Hepatocyte (in vitro differentiated cells): ENCODE data around the gene FYN. TPM values are rescaled to one million over a fixed set of nuclear protein-coding genes. Genes with fewer than 3 reads are reported as not detected.

Experiments
- DNase-seq: peaks from one replicate; pipeline ENCODE4 v3.0.0-alpha.2; 2016; ENCODE audit warnings: low spot score
- H2AFZ ChIP-seq: fragments of 200-600 bp; sonication (generic); 2 replicates; pipeline ENCODE4 v1.6.0; 2016; ENCODE audit warnings: antibody characterized with exemption, mild to moderate bottlenecking
- H3K27ac ChIP-seq: fragments of 200-600 bp; sonication (generic); 2 replicates; pipeline ENCODE4 v1.5.1; 2016; ENCODE audit warnings: mild to moderate bottlenecking
- H3K27me3 ChIP-seq: fragments of 200-600 bp; sonication (generic); 2 replicates; pipeline ENCODE4 v1.6.1; 2016
- H3K36me3 ChIP-seq: fragments of 200-600 bp; sonication (generic); replicated peaks from 2 replicates; pipeline ENCODE4 v1.5.1; 2016; ENCODE audit warnings: low read depth; ENCODE audit not compliant: insufficient read depth
- H3K4me1 ChIP-seq: fragments of 200-600 bp; sonication (generic); 2 replicates; pipeline ENCODE4 v1.5.1; 2016; ENCODE audit warnings: mild to moderate bottlenecking, moderate library complexity; ENCODE audit not compliant: insufficient read depth
- H3K4me2 ChIP-seq: fragments of 200-600 bp; sonication (generic); 2 replicates; pipeline ENCODE4 v1.6.0; 2016
- H3K4me3 ChIP-seq: fragments of 200-600 bp; sonication (generic); 2 replicates; pipeline ENCODE4 v1.5.1; 2016; ENCODE audit warnings: mild to moderate bottlenecking
- H3K79me2 ChIP-seq: fragments of 200-600 bp; sonication (generic); 2 replicates; pipeline ENCODE4 v1.6.0; 2017; ENCODE audit warnings: mild to moderate bottlenecking
- H3K9me2 ChIP-seq: fragments of 200-600 bp; sonication (generic); replicated peaks from 2 replicates; pipeline ENCODE4 v1.6.0; 2017; ENCODE audit warnings: mild to moderate bottlenecking; ENCODE audit not compliant: insufficient read depth
- H3K9me3 ChIP-seq: fragments of 200-600 bp; sonication (generic); 2 replicates; pipeline ENCODE4 v1.5.1; 2016; ENCODE audit warnings: low read depth, mild to moderate bottlenecking
- H4K20me1 ChIP-seq: fragments of 200-600 bp; sonication (generic); 2 replicates; pipeline ENCODE4 v1.6.0; 2016; ENCODE audit warnings: mild to moderate bottlenecking; ENCODE audit not compliant: insufficient read depth, poor library complexity, severe bottlenecking
- EZH2 ChIP-seq: fragments of 200-600 bp; sonication (generic); IDR thresholded peaks from 2 replicates; pipeline ENCODE4 v1.6.1; 2016; ENCODE audit warnings: antibody characterized with exemption, mild to moderate bottlenecking, borderline replicate concordance
- EZH2phosphoT487 ChIP-seq: fragments of 200-600 bp; sonication (generic); IDR thresholded peaks from one replicate; pipeline ENCODE4 v1.6.1; 2018; ENCODE audit warnings: antibody characterized with exemption, mild to moderate bottlenecking, low read depth, moderate library complexity; ENCODE audit not compliant: unreplicated experiment, severe bottlenecking
- WGBS: methylation state at CpG from one replicate; pipeline ENCODE4 v1.1.6; 2016; ENCODE audit warnings: low lambda C conversion rate; ENCODE audit errors: missing lambda C conversion rate; 5-methylcytosine and 5-hydroxymethylcytosine counted together
- polyA plus RNA-seq: library from polyadenylated mRNA; unstranded; fragments of >200 nt; fragmentation: Nextera tagmentation; extraction: Ambion mirVana; gene quantifications from 2 replicates; pipeline ENCODE4 v1.2.1, GENCODE V29; 2016
- total RNA-seq: library from RNA; depleted of rRNA; stranded (reverse); fragments of >200 nt; gene quantifications from 2 replicates; pipeline ENCODE4 v1.2.3, GENCODE V29; 2014
- TF ChIP-seq, protein P1 (sequence below): fragments of 200-600 bp; sonication (generic); IDR thresholded peaks from 2 replicates; pipeline ENCODE4 v1.5.1; 2016; ENCODE audit warnings: antibody characterized with exemption, mild to moderate bottlenecking; ENCODE audit not compliant: poor library complexity

The FYN gene
- total and polyA plus RNA-seq, 2 experiments from 2014 or later = 40.0 to 70.1 TPM

DNA sequence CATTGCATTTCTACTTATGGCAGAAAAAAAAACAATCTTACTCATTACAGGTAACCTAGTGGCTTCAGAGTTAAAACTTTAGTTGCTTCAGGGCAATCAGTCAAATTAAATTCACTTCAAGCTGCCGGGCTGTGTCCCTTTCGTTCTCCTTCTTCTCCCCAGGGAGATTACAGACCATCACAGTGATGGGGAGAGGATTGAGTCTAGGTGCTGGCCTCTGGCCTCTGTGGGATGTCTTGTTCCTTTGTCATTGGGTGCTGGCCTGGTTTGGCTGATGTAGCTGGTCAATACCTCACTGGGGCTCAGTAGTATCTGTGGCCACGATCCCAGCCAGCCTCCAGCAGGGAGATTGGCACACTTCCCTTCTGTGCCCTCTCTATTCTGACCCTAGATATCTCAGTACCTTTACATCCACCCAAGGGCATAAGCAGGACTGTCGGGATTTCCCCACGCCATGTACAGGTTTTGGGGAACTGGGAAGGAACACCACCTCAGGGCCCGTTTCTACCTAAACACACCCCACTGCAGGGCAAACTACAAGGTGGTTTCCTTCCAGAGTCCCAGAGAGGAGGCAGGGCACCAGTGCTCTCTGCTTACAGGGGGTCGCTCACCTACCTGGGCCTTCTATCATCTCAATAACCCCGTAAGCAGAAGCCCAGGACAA, 15.4 kb downstream of the FYN start:
- Histone ChIP-seq H3K4me1 (peaks cover 6% of the 10 kb centered on the region), H3K36me3 (no peaks in the 10 kb centered on the region), H3K4me2 (no peak overlapping the region), H3K4me3 (no peak overlapping the region), H3K9me3 (no peaks in the 10 kb centered on the region), H4K20me1 (peaks cover 5% of the 10 kb centered on the region), H3K27me3 (no peaks in the 10 kb centered on the region), H2AFZ (no peak overlapping the region), H3K27ac (no peak overlapping the region), H3K9me2 (no peaks in the 10 kb centered on the region), H3K79me2 (peaks cover 73% of the 10 kb centered on the region)
- TF ChIP-seq EZH2 = no peak
- TF ChIP-seq, protein P1, sequence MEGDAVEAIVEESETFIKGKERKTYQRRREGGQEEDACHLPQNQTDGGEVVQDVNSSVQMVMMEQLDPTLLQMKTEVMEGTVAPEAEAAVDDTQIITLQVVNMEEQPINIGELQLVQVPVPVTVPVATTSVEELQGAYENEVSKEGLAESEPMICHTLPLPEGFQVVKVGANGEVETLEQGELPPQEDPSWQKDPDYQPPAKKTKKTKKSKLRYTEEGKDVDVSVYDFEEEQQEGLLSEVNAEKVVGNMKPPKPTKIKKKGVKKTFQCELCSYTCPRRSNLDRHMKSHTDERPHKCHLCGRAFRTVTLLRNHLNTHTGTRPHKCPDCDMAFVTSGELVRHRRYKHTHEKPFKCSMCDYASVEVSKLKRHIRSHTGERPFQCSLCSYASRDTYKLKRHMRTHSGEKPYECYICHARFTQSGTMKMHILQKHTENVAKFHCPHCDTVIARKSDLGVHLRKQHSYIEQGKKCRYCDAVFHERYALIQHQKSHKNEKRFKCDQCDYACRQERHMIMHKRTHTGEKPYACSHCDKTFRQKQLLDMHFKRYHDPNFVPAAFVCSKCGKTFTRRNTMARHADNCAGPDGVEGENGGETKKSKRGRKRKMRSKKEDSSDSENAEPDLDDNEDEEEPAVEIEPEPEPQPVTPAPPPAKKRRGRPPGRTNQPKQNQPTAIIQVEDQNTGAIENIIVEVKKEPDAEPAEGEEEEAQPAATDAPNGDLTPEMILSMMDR = no peak
- TF ChIP-seq EZH2phosphoT487 = no peak
- WGBS = 91% methylated on average over 8 of the region's 8 CpGs
- no peak for DNase-seq

GRCh38 chr6:111855753-111856152, 17.5 kb downstream of the FYN start:
- Histone ChIP-seq H2AFZ (no peak overlapping the region), H3K4me2 (no peak overlapping the region), H3K4me3 (no peak overlapping the region), H3K9me2 (no peaks in the 10 kb centered on the region), H3K27ac (no peak overlapping the region), H3K36me3 (no peaks in the 10 kb centered on the region), H3K27me3 (no peaks in the 10 kb centered on the region), H3K9me3 (no peaks in the 10 kb centered on the region), H4K20me1 (peaks cover 5% of the 10 kb centered on the region), H3K79me2 (peaks cover 66% of the 10 kb centered on the region), H3K4me1 (peaks cover 23% of the 10 kb centered on the region)
- TF ChIP-seq EZH2 (no peak), EZH2phosphoT487 (no peak)
- TF ChIP-seq, protein P1 = no peak
- no peak for DNase-seq
- WGBS = 100% methylated on average over 1 of the region's 1 CpG

- Histone ChIP-seq H3K4me1 (peaks cover 23% of the 10 kb centered on the region), H3K27ac (no peak overlapping the region), H3K9me3 (no peaks in the 10 kb centered on the region), H3K4me2 (no peak overlapping the region), H2AFZ (no peak overlapping the region), H3K79me2 (peaks cover 65% of the 10 kb centered on the region), H3K27me3 (no peaks in the 10 kb centered on the region), H3K9me2 (no peaks in the 10 kb centered on the region), H4K20me1 (peaks cover 5% of the 10 kb centered on the region), H3K36me3 (no peaks in the 10 kb centered on the region), H3K4me3 (no peak overlapping the region)
- WGBS = 91% methylated on average over 2 of the region's 2 CpGs
- TF ChIP-seq EZH2phosphoT487 (no peak), EZH2 (no peak)
- TF ChIP-seq, protein P1 = no peak
- DNase-seq = no peak
These were observed 18.6 kb downstream of the FYN start for GRCh38 chr6:111854683-111855082.
